Uterus (tissue), 4 donors: Measurements from ENCODE around the gene MAPRE3. TPM values are rescaled to one million over a fixed set of nuclear protein-coding genes. Genes with fewer than 3 reads are reported as not detected.

Experiments used
- DNase-seq, 2 donors: peaks; one replicate each; pipeline ENCODE4 v3.0.0-alpha.2; 2019 to 2020
- H3K27ac ChIP-seq, 2 donors: fragments of 200-600 bp; sonication (generic); 1 replicate in 1 of 2; 2 replicates in 1 of 2; pipeline ENCODE4 v1.5.1; 2016 to 2018
- H3K27me3 ChIP-seq, 2 donors: fragments of 200-600 bp; sonication (generic); one replicate each; pipeline ENCODE4 v1.5.1; 2018 to 2019; ENCODE audit warnings: control low read depth in 1 of 2
- H3K36me3 ChIP-seq, 2 donors: fragments of 200-600 bp; sonication (generic); one replicate each; pipeline ENCODE4 v1.5.1; 2019; ENCODE audit warnings: control low read depth in 1 of 2
- H3K4me1 ChIP-seq, 2 donors: fragments of 200-600 bp; sonication (generic); one replicate each; pipeline ENCODE4 v1.5.1; 2018 to 2019; ENCODE audit warnings: control low read depth in 1 of 2
- H3K4me3 ChIP-seq, 2 donors: fragments of 200-600 bp; sonication (generic); 1 replicate in 1 of 2; 2 replicates in 1 of 2; pipeline ENCODE4 v1.5.1; 2018 to 2019; ENCODE audit warnings: mild to moderate bottlenecking in 1 of 2
- H3K9me3 ChIP-seq, 2 donors: fragments of 200-600 bp; sonication (generic); one replicate each; pipeline ENCODE4 v1.5.1; 2019; ENCODE audit warnings: control low read depth in 1 of 2
- POLR2A ChIP-seq, 2 donors: fragments of 450-650 bp; IDR thresholded peaks; one replicate each; pipeline ENCODE4 v1.6.1; 2016; ENCODE audit warnings: antibody characterized with exemption in 2 of 2, mild to moderate bottlenecking in 1 of 2, moderate library complexity in 1 of 2
- intact Hi-C: fragments of 100-400 bp; cut with DNase I; formaldehyde crosslinking; loops from one replicate; pipeline ENCODE4 v1.15.1; 2023; ENCODE audit warnings: low total_unique reads
- total RNA-seq, 4 donors: library from RNA; depleted of rRNA in 3 of 4; stranded (reverse); fragments of >200 nt in 3 of 4; gene quantifications; one replicate each; pipeline versions ENCODE4 v1.1.0 to v1.2.4, GENCODE V29; 2014 to 2023
- TF ChIP-seq, protein P1 (sequence below), 4 experiments: fragments of 200-600 bp in 2 of 4; fragments of 450-650 bp in 2 of 4; sonication (generic) in 2 of 4; IDR thresholded peaks; one replicate each; pipeline ENCODE4 v1.5.1; 2016 to 2019; ENCODE audit warnings: antibody characterized with exemption in 4 of 4, mild to moderate bottlenecking in 2 of 4, moderate library complexity in 1 of 4
- donor health status: DM: yes; HTN: yes; CAD: no.

The MAPRE3 gene
- total RNA-seq, 4 donors from 2014 or later = 2.9 to 49.6 (median 4.9) TPM

DNA sequence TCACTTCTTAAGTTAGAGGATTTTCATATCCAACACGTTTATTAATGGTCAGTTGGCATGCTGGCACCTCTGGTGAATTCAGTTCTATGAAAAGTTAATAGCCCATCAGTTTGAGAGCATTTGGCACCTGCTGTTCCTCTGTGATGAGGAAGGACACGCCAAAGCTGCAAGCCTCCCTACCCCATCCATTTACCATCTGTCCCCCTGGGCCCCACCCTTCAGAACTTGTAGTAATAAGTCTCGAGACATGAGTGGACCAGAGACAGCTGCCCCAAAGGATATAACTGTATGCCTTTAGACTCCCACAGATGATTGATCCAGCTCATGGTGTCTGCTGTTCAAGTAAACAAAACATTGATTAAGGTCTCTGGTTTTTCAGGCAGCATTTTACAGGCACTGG, 94.7 kb downstream of the MAPRE3 start:
- intact Hi-C loops = no loop called here
- Histone ChIP-seq H3K9me3 (no peaks in the 10 kb centered on the region), H3K27ac (no peak overlapping the region), H3K27me3 (no peaks in the 10 kb centered on the region), H3K36me3 (no peaks in the 10 kb centered on the region), H3K4me1 (peaks cover 5 to 8% of the 10 kb centered on the region in 2 donors), H3K4me3 (no peak overlapping the region)
- no peak for DNase-seq
- TF ChIP-seq, protein P1, sequence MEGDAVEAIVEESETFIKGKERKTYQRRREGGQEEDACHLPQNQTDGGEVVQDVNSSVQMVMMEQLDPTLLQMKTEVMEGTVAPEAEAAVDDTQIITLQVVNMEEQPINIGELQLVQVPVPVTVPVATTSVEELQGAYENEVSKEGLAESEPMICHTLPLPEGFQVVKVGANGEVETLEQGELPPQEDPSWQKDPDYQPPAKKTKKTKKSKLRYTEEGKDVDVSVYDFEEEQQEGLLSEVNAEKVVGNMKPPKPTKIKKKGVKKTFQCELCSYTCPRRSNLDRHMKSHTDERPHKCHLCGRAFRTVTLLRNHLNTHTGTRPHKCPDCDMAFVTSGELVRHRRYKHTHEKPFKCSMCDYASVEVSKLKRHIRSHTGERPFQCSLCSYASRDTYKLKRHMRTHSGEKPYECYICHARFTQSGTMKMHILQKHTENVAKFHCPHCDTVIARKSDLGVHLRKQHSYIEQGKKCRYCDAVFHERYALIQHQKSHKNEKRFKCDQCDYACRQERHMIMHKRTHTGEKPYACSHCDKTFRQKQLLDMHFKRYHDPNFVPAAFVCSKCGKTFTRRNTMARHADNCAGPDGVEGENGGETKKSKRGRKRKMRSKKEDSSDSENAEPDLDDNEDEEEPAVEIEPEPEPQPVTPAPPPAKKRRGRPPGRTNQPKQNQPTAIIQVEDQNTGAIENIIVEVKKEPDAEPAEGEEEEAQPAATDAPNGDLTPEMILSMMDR (IDR thresholded peaks at IDR 0.05) = no peak
- TF ChIP-seq POLR2A (IDR thresholded peaks at IDR 0.05) = no peak

DNA sequence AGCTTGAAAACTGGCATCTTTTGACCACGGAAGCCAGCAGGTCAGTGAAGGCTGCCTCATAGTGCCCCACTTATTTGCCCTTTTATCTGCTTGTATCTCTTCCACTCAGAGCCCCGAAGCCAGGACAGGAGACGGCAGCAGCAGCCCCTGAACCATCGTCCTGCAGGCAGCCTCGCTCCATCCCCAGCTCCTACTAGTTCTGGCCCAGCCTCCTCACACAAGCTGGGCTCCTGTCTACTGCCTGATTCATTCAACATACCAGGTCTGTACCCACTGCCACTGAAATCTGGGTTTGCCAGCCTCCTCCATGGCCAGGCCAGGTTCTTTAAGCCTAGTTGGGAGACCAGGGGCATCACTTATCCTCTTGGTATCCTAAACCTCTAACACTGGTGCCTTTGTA, 96.9 kb downstream of the MAPRE3 start:
- no peak overlapping the region for H3K27ac ChIP-seq
- TF ChIP-seq, protein P1 (IDR thresholded peaks at IDR 0.05) = no peak
- no peak for TF ChIP-seq POLR2A (IDR thresholded peaks at IDR 0.05)
- intact Hi-C loops = no loop called here
- peaks cover 5 to 10% of the 10 kb centered on the region in 2 donors for H3K4me1 ChIP-seq
- H3K4me3 ChIP-seq = no peak overlapping the region
- DNase-seq = no peak
- no peaks in the 10 kb centered on the region for H3K9me3 ChIP-seq
- H3K36me3 ChIP-seq = no peaks in the 10 kb centered on the region
- H3K27me3 ChIP-seq = no peaks in the 10 kb centered on the region

DNA sequence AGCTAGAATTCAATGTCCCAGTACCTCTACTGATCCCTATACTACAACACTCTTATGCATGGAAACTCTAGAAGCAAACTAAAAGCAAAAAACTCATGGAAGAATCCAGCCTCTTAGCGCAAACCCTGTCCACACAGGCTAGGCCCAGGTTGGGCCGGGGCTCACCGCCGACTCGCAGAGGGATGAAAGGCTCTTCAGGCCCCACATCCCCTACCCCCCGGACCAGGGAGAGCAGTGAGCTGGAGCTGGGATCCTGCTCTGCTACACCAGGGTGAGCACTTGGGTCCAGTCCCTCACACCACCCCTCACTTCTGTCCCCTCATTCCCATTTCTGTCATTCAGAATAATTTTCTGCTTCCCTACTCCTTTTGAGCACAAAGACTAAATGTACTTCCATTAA, 99.0 kb downstream of the MAPRE3 start:
- no peak overlapping the region for H3K27ac ChIP-seq
- intact Hi-C loops = no loop called here
- no peaks in the 10 kb centered on the region for H3K36me3 ChIP-seq
- H3K27me3 ChIP-seq = no peaks in the 10 kb centered on the region
- no peak for DNase-seq
- no peak overlapping the region for H3K4me3 ChIP-seq
- no peaks in the 10 kb centered on the region for H3K9me3 ChIP-seq
- H3K4me1 ChIP-seq = peaks cover 5 to 10% of the 10 kb centered on the region in 2 donors
- TF ChIP-seq, protein P1 (IDR thresholded peaks at IDR 0.05) = no peak
- TF ChIP-seq POLR2A (IDR thresholded peaks at IDR 0.05) = no peak

DNA sequence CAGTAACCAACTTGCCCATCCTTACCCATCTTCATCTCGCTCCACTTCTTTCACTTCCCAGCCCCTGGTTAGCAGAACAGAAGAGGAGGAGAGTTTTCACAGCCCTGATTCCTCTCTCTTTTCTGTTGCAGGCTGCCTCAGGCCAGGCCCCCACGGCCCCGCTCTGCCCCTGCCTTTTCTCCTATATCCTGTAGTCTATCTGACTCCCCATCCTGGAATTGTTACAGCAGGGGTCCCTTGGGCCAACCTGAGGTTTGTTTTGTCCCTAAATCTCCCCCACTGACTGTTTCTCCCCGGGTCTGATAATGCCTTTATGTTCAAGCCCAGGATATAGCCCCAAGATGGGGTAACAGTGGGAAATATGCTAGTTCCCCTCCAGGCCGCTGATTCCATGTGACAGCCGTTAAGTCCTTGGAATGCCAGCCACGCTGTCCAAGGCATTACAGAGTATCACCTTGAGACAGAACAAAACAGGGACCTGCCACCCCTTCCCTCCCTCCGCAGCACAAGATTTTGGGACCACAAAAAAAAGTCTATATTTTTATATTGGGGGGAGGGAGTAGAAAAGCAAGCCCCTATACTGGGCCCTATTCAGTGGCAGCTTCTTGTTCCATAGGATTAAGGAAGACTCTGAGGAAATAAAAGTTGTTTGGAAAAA, 99.7 kb downstream of the MAPRE3 start:
- Histone ChIP-seq H3K27me3 (no peaks in the 10 kb centered on the region), H3K9me3 (no peaks in the 10 kb centered on the region), H3K27ac (peak overlapping the region; percentile 95 to 98), H3K36me3 (no peaks in the 10 kb centered on the region), H3K4me1 (peaks cover 5 to 10% of the 10 kb centered on the region in 2 donors), H3K4me3 (peak overlapping the region in 1 of 2 donors; percentile 97)
- intact Hi-C loops = no loop called here
- TF ChIP-seq POLR2A (IDR thresholded peaks at IDR 0.05) = no peak
- TF ChIP-seq, protein P1 (IDR thresholded peaks at IDR 0.05) = no peak
- DNase-seq = no peak

DNA sequence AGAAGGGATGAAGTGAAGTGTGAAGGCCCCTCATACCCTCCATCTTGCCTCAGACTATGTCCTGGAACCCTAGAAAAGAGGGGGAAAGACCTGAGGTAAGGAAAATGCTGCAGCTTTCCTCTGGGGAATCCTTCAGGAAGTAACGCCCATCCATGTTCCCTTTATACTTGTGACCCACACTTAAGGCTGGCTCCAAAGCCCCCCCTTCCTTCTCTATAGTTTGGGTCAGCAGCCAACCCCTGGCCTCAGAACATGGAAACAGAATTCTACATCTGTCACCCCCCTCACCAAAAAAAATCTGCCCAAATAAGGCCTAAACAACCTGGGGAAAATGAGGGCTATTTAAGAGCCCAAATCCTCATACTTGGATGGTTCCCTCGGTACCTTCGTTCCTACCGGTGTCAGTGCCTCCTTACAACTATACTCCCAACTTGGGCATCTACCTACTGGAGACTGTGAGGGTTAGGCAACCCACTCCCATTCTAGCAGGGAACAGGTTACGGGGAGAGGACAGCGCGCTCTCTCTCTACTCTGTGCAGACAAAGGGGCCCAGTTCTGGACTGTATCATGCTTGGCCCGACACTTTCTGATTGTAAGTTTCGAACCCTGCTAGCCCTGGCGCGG, 100.3 kb downstream of the MAPRE3 start:
- TF ChIP-seq POLR2A (IDR thresholded peaks at IDR 0.05) = no peak
- TF ChIP-seq, protein P1 (IDR thresholded peaks at IDR 0.05) = no peak
- Histone ChIP-seq H3K4me1 (peaks cover 9 to 10% of the 10 kb centered on the region in 2 donors), H3K27me3 (no peaks in the 10 kb centered on the region), H3K9me3 (no peaks in the 10 kb centered on the region), H3K27ac (peak overlapping the region; percentile 95 to 98), H3K4me3 (peak overlapping the region; percentile 78 to 97), H3K36me3 (no peaks in the 10 kb centered on the region)
- no peak for DNase-seq
- intact Hi-C loops = no loop called here
